ENCODE measurements around the gene PCSK1. TPM values are rescaled to one million over a fixed set of nuclear protein-coding genes. Genes with fewer than 3 reads are reported as not detected.

Gene PCSK1
- total RNA-seq, 1 experiment from 2014 or later, result not detected

DNA sequence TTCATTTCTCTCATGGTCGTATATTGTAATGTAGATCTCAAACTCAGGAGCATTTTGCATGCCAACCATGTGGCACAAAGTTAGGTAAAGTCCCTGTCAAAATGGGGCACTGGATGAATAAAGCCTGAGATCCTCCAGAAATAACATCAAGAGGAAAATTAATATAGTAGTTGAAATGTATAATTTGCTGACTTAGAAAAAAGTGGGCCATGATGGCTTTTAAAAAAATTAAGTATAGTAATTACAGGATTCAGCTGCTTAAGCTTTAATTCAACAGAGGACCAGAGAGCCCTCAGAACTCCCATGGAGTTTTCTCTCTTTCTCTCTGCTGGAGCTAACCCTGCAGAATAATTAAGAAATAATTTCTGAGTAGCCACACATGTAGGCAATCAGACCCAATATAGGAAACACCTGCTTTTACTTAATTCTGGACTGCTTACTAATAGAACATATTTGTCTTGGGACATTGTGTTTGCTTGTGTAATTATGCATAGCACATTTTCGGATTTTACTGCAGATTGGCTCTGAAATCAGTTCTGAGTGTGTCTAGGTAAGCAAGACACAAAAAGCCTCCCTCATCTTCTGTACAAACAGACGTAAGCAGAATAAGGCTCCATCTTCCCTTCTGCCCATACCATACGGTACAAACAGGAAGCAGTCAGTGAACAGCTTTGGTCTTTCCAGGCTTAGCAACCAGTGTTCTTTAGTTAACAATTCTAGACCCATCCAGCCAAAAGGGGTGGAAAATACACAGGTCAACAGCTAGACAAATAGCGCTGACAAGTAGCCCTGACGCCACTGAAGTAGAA lies 26.5 kb upstream of the PCSK1 start:
- Histone ChIP-seq H3K36me3 (ENCODE audit: control insufficient read depth, insufficient read depth, low read length) (no peaks in the 10 kb centered on the region), H3K4me1 (ENCODE audit: control insufficient read depth, insufficient read depth, low read length) (no peaks in the 10 kb centered on the region), H3K27me3 (ENCODE audit: control insufficient read depth, insufficient read depth, low read length) (0 out of 2 replicates have a peak, but pooled peaks cover 2% of the 10 kb centered on the region), H3K9me3 (ENCODE audit: control insufficient read depth, insufficient read depth, low read depth, low read length) (no peaks in the 10 kb centered on the region), H3K27ac (ENCODE audit: low read length) (no peak overlapping the region), H3K4me3 (ENCODE audit: low read depth in 2 of 2, low read length in 2 of 2) (no peak overlapping the region)
- ChIA-PET POLR2A (no interaction called here), CTCF (no interaction called here)
- ATAC-seq, result no peak
- intact Hi-C loops (cut with micrococcal nuclease; ENCODE audit: unreplicated experiment) (no loop called here), in situ Hi-C loops (cut with HindIII; ENCODE audit: low pct_unique_long_range_greater_than_20kb, low sequenced_read_pairs) (no loop called here)
- BruUV-seq (replicated peaks), result no TSS peak
- TF ChIP-seq, protein P1, sequence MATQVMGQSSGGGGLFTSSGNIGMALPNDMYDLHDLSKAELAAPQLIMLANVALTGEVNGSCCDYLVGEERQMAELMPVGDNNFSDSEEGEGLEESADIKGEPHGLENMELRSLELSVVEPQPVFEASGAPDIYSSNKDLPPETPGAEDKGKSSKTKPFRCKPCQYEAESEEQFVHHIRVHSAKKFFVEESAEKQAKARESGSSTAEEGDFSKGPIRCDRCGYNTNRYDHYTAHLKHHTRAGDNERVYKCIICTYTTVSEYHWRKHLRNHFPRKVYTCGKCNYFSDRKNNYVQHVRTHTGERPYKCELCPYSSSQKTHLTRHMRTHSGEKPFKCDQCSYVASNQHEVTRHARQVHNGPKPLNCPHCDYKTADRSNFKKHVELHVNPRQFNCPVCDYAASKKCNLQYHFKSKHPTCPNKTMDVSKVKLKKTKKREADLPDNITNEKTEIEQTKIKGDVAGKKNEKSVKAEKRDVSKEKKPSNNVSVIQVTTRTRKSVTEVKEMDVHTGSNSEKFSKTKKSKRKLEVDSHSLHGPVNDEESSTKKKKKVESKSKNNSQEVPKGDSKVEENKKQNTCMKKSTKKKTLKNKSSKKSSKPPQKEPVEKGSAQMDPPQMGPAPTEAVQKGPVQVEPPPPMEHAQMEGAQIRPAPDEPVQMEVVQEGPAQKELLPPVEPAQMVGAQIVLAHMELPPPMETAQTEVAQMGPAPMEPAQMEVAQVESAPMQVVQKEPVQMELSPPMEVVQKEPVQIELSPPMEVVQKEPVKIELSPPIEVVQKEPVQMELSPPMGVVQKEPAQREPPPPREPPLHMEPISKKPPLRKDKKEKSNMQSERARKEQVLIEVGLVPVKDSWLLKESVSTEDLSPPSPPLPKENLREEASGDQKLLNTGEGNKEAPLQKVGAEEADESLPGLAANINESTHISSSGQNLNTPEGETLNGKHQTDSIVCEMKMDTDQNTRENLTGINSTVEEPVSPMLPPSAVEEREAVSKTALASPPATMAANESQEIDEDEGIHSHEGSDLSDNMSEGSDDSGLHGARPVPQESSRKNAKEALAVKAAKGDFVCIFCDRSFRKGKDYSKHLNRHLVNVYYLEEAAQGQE (IDR thresholded peaks at IDR 0.05; ENCODE audit: insufficient read depth in 1 of 2, low read depth in 2 of 2, low read length in 1 of 2), result no peak
- no peak for TF ChIP-seq SIN3A (IDR thresholded peaks at IDR 0.05; ENCODE audit: borderline replicate concordance, insufficient read depth, low read depth, low read length)
- TF ChIP-seq POLR2AphosphoS5 (IDR thresholded peaks at IDR 0.05; ENCODE audit: low read depth, low read length), result no peak
- TF ChIP-seq, protein P2, sequence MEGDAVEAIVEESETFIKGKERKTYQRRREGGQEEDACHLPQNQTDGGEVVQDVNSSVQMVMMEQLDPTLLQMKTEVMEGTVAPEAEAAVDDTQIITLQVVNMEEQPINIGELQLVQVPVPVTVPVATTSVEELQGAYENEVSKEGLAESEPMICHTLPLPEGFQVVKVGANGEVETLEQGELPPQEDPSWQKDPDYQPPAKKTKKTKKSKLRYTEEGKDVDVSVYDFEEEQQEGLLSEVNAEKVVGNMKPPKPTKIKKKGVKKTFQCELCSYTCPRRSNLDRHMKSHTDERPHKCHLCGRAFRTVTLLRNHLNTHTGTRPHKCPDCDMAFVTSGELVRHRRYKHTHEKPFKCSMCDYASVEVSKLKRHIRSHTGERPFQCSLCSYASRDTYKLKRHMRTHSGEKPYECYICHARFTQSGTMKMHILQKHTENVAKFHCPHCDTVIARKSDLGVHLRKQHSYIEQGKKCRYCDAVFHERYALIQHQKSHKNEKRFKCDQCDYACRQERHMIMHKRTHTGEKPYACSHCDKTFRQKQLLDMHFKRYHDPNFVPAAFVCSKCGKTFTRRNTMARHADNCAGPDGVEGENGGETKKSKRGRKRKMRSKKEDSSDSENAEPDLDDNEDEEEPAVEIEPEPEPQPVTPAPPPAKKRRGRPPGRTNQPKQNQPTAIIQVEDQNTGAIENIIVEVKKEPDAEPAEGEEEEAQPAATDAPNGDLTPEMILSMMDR (IDR thresholded peaks at IDR 0.05), result no peak
- no peak for TF ChIP-seq TCF7L2 (IDR thresholded peaks at IDR 0.05; ENCODE audit: low read depth, low read length)
- DNase-seq (ENCODE audit: low read depth, low spot score), result no peak

DNA sequence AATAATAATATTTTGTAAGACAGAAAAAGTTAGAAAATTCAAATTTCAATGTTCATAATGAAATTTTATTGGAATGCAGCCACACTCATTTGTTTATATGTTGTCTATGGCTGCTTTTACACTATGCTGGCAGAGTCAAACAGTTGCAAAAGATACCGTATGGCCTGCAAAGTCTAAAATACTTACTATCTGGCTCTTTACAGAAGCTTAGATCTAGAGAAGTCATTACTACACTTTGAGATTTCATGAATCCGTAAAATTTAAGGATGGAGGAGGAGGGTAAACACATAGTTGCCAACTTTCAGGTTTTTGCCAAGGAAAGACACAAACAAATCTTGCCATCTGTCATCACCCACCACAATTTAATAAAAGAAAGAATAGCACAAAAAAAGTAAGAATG lies 25.1 kb upstream of the PCSK1 start:
- POLR2A ChIA-PET, result no interaction called here
- DNase-seq (ENCODE audit: low read depth, low spot score) (no peak), ATAC-seq (no peak)
- Histone ChIP-seq H3K9me3 (ENCODE audit: control insufficient read depth, insufficient read depth, low read depth, low read length) (no peaks in the 10 kb centered on the region), H3K36me3 (ENCODE audit: control insufficient read depth, insufficient read depth, low read length) (no peaks in the 10 kb centered on the region), H3K27ac (ENCODE audit: low read length) (no peak overlapping the region), H3K27me3 (ENCODE audit: control insufficient read depth, insufficient read depth, low read length) (0 out of 2 replicates have a peak, but pooled peaks cover 2% of the 10 kb centered on the region), H3K4me3 (ENCODE audit: low read depth in 2 of 2, low read length in 2 of 2) (no peak overlapping the region), H3K4me1 (ENCODE audit: control insufficient read depth, insufficient read depth, low read length) (no peaks in the 10 kb centered on the region)
- CTCF ChIA-PET, result no interaction called here
- no TSS peak for BruUV-seq (replicated peaks)
- TF ChIP-seq SIN3A (IDR thresholded peaks at IDR 0.05; ENCODE audit: borderline replicate concordance, insufficient read depth, low read depth, low read length), result no peak
- TF ChIP-seq, protein P1 (IDR thresholded peaks at IDR 0.05; ENCODE audit: insufficient read depth in 1 of 2, low read depth in 2 of 2, low read length in 1 of 2), result no peak
- no peak for TF ChIP-seq POLR2AphosphoS5 (IDR thresholded peaks at IDR 0.05; ENCODE audit: low read depth, low read length)
- TF ChIP-seq, protein P2 (IDR thresholded peaks at IDR 0.05), result no peak
- TF ChIP-seq TCF7L2 (IDR thresholded peaks at IDR 0.05; ENCODE audit: low read depth, low read length), result no peak
- intact Hi-C loops (cut with micrococcal nuclease; ENCODE audit: unreplicated experiment) (no loop called here), in situ Hi-C loops (cut with HindIII; ENCODE audit: low pct_unique_long_range_greater_than_20kb, low sequenced_read_pairs) (no loop called here)

All from Panc1 (cell line).